ENCODE data around the gene MYO18A.
"Not testable (repeated sequence)": the region's sequence is repeated elsewhere in the genome, so short reads cannot be mapped to it uniquely, and the experiment has no call there.

DNA sequence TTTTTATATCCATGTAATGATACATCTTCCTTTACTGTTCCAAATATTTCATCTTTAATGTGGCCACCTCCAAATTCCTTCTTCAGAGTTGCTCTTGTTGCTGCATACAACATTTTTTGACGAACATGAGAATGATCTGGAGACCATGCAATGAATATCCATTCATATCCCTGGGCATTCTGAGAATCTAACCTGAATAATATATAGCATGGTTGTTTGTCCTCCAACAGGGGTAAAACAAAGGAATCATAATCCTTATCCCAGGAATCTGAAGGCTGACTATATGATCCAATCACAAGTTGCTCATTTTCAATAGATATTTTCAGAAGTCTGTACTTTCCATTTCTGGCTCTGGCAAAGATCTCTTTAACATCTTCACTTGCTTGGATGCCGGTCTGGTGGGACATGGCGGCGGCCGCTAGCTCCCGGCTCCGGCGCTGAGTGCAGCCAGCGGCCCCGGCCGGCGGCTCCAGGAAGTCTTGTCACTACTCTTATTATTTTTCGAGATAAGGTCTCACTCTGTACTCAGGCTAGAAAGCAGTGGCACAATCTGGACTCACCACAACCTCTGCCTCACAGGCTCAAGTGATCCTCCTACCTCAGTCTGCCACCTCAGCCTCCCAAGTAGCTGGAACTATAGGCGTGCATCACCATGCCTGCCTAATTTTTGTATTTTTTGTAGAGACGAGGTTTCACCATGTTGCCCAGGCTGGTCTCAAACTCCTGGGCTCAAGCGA lies 24.0 kb upstream of the MYO18A start:
- TF ChIP-seq, protein P1, sequence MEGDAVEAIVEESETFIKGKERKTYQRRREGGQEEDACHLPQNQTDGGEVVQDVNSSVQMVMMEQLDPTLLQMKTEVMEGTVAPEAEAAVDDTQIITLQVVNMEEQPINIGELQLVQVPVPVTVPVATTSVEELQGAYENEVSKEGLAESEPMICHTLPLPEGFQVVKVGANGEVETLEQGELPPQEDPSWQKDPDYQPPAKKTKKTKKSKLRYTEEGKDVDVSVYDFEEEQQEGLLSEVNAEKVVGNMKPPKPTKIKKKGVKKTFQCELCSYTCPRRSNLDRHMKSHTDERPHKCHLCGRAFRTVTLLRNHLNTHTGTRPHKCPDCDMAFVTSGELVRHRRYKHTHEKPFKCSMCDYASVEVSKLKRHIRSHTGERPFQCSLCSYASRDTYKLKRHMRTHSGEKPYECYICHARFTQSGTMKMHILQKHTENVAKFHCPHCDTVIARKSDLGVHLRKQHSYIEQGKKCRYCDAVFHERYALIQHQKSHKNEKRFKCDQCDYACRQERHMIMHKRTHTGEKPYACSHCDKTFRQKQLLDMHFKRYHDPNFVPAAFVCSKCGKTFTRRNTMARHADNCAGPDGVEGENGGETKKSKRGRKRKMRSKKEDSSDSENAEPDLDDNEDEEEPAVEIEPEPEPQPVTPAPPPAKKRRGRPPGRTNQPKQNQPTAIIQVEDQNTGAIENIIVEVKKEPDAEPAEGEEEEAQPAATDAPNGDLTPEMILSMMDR (IDR thresholded peaks at IDR 0.05; ENCODE audit: low read depth, low read length), result not testable (repeated sequence)
- not testable (repeated sequence) for TF ChIP-seq EZH2phosphoT487 (IDR thresholded peaks at IDR 0.05; ENCODE audit: low read depth)
